AG04449 (cell line): ENCODE results near the gene QKI.

Experiments
- CTCF ChIA-PET: fragments of 350-600 bp; formaldehyde crosslinking; extraction: SDS; loops from one replicate; lab custom pipeline; 2021; ENCODE audit warnings: antibody characterized with exemption; lab: Yijun Ruan, JAX
- POLR2A ChIA-PET: fragments of 400-600, 350-600 bp; formaldehyde crosslinking; extraction: SDS; loops from one replicate; lab custom pipeline; 2020; ENCODE audit warnings: antibody characterized with exemption, inconsistent platforms; lab: Yijun Ruan, JAX
- DNase-seq: peaks from one replicate; pipeline ENCODE4 v3.0.0-alpha.2; 2010; ENCODE audit warnings: low read depth, low spot score
- H3K4me3 ChIP-seq: 2 replicates; pipeline ENCODE4 v1.5.1; 2011; ENCODE audit warnings: low read depth, mild to moderate bottlenecking, control low read depth, low read length
- TF ChIP-seq, protein P1 (sequence below): IDR thresholded peaks from one replicate; pipeline ENCODE4 v1.5.1; 2011; ENCODE audit warnings: mild to moderate bottlenecking, moderate library complexity, low read length, control low read depth, inconsistent platforms; ENCODE audit not compliant: insufficient read depth; ENCODE audit errors: missing control alignments

QKI gene

DNA sequence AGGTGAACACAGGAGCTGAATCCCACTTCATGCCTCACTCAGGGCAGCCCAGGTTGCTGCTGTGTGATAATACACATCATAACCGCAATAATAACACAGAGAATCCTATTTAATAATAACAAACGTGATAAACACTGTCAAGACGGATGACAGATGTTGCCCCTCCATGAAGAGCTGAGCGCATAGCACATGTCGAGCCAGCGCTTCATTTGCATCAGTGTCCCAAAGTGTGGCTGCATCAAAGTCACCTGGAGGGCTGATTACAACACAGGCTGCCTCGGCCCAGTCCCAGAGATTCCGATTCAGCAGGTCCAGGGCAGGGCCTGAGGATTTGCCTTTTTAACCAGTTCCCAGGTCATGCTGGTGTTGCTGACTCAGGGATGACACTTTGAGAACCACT is 198.5 kb downstream of the QKI start:
- POLR2A ChIA-PET = no interaction called here
- TF ChIP-seq, protein P1, sequence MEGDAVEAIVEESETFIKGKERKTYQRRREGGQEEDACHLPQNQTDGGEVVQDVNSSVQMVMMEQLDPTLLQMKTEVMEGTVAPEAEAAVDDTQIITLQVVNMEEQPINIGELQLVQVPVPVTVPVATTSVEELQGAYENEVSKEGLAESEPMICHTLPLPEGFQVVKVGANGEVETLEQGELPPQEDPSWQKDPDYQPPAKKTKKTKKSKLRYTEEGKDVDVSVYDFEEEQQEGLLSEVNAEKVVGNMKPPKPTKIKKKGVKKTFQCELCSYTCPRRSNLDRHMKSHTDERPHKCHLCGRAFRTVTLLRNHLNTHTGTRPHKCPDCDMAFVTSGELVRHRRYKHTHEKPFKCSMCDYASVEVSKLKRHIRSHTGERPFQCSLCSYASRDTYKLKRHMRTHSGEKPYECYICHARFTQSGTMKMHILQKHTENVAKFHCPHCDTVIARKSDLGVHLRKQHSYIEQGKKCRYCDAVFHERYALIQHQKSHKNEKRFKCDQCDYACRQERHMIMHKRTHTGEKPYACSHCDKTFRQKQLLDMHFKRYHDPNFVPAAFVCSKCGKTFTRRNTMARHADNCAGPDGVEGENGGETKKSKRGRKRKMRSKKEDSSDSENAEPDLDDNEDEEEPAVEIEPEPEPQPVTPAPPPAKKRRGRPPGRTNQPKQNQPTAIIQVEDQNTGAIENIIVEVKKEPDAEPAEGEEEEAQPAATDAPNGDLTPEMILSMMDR = no peak
- CTCF ChIA-PET = no interaction called here

DNA sequence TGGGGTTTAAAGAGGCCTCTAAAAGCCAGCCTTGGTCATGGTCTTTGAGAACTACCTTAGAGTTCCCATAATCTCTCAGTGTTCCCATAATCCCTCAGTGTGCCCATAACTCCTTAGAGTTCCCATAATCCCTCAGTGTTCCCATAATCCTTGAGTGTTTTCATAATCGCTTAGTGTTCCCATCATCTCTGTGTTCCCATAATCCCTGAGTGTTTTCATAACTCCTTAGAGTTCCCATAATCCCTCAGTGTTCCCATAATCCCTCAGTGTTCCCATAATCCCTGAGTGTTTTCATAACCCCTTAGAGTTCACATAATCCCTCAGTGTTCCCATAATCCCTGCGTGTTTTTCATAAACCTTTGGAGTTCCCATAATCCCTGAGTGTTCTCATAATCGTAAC is 199.2 kb downstream of the QKI start:
- H3K4me3 ChIP-seq = no peak overlapping the region
- DNase-seq = no peak
- CTCF ChIA-PET = no interaction called here
- POLR2A ChIA-PET = no interaction called here
- TF ChIP-seq, protein P1 = no peak

More for the DNA sequence above, 198.5 kb downstream of the QKI start:
- DNase-seq = no peak
- no peak overlapping the region for H3K4me3 ChIP-seq

DNA sequence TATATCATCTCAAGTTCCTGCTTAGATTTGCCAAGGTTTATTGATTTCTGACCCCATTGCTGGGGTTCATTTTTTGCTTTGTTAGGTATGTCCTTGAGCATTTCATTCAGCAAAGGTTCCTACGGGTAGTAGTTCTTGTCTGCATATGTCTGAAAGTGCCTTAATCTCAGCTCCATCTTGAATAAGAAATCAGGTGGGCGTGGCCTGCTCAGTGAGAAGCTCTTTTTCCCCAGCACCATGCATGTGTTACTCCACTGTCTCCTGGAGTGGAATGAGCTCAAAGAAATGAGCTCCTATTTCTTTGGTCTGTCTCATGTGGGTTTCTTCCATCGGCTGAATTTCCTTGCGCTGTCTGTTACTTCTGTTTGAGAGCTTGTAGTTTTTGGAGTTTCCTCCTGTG is 201.9 kb downstream of the QKI start:
- H3K4me3 ChIP-seq = no peak overlapping the region
- CTCF ChIA-PET = no interaction called here
- TF ChIP-seq, protein P1 = no peak
- DNase-seq = no peak
- POLR2A ChIA-PET = no interaction called here

DNA sequence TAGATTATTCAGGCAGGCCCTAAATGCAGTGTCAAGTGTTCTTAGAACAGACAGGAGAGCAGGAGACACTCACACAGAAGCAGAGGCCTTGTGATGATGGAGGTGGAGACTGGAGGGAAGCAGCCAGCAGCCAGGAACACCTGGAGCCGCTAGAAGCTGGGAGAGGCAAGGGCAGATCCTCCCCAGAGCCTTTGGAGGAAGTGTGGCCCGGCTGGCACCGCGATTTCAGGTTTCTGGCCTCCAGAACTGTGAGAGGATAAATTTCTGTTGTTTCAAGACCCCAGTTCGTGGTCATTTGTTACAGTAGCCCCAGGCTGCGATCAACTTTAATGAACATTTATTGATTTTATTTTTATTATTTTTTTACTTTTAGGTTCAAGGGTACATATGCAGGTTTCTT is 203.0 kb downstream of the QKI start:
- no peak overlapping the region for H3K4me3 ChIP-seq
- CTCF ChIA-PET = no interaction called here
- TF ChIP-seq, protein P1 = no peak
- DNase-seq = no peak
- POLR2A ChIA-PET = no interaction called here

DNA sequence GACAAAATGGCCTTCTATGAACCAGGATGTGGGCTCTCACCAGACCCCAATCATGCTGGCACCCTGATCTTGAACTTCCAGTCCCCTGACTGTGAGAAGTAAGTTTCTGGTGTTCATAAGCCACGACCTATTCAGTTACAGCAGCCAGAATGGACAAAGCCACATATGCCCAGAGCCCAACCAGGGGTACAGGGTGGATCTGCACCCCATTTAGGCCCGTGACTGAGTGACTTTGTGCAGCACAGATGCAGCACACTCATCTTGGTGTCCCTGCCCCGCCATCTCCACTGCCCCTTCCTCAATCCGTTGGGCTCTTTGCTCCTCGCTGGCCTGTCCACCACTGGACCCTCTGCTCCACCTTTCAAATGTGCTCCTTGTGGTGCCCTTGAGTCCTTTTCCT is 205.6 kb downstream of the QKI start:
- TF ChIP-seq, protein P1 = no peak
- H3K4me3 ChIP-seq = no peak overlapping the region
- ChIA-PET POLR2A (no interaction called here), CTCF (no interaction called here)
- DNase-seq = no peak

DNA sequence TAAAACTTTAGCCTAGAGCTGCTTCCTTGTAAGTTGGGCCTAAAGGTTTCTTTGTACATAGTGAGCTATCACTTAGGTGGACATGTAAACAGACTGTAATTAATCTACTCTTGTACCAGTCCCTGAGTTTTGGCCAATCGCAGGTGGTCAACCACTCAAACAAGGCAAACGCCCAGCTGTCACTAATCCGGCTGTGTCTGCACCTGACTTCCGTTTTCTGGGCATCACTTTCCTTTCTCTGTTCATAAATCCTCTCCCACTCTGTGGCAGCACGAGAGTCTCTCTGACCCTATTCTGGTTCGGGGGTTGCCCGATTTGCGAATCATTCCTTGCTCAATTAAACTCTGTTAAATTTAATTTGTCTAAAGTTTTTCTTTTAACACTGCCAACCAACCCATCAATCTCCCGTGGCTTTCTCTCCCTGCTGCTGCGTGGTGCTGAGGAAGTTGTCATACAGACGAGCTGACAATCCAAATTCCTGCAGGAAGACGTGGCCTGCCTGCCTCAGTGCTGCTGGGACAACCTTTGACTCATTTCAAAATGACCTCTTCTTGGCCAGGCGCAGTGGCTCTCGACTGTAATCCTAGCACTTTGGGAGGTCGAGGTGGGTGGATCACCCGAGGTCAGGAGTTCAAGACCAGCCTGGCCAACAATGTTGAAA is 206.3 kb downstream of the QKI start:
- CTCF ChIA-PET = no interaction called here
- POLR2A ChIA-PET = no interaction called here
- DNase-seq = no peak
- TF ChIP-seq, protein P1 = no peak
- no peak overlapping the region for H3K4me3 ChIP-seq
